Stimulated activated CD8-positive, alpha-beta memory T cell treated with anti-CD3 and anti-CD28 coated beads, Interleukin-7, amount 100 ng/mL, for 1 hour (primary cell): Measurements from ENCODE around the gene NRTN.
"Not testable (repeated sequence)": the region's sequence is repeated elsewhere in the genome, so short reads cannot be mapped to it uniquely, and the experiment has no call there.

Source experiments
- DNase-seq, 2 donors: peaks; one replicate each; pipeline ENCODE4 v3.0.0-alpha.2; 2020; ENCODE audit warnings: low read depth in 2 of 2

Gene NRTN

GRCh38 chr19:5804516-5805461 is at the start of gene NRTN:
TSS of gene NRTN (plus strand) at chr19:5805067. CDS start at chr19:5824166, 19,099 bp downstream.
- no peak for DNase-seq

GRCh38 chr19:5762608-5763217 is 42.2 kb upstream of the NRTN start:
- no peak for DNase-seq

GRCh38 chr19:5765220-5765619 is 39.6 kb upstream of the NRTN start:
- DNase-seq, result no peak

- no peak for DNase-seq
These were observed 36.9 kb upstream of the NRTN start for GRCh38 chr19:5767949-5768348.

GRCh38 chr19:5772416-5772815 is 32.5 kb upstream of the NRTN start:
- DNase-seq, result no peak

GRCh38 chr19:5773276-5773675 is 31.6 kb upstream of the NRTN start:
- DNase-seq, result no peak

GRCh38 chr19:5774921-5775320 is 29.9 kb upstream of the NRTN start:
- DNase-seq, result no peak

GRCh38 chr19:5775668-5776309 is 29.1 kb upstream of the NRTN start:
- DNase-seq, result no peak

GRCh38 chr19:5778402-5778801 is 26.5 kb upstream of the NRTN start:
- DNase-seq, result no peak

- DNase-seq, result not testable (repeated sequence)
These were observed 24.0 kb upstream of the NRTN start for GRCh38 chr19:5780916-5781315.

- DNase-seq, result no peak
These were observed 22.5 kb upstream of the NRTN start for GRCh38 chr19:5782322-5782721.

GRCh38 chr19:5782945-5783919 is 21.6 kb upstream of the NRTN start:
- no peak for DNase-seq

- DNase-seq, result no peak
These were observed 20.2 kb upstream of the NRTN start, which contains the start of gene PRR22 for GRCh38 chr19:5784581-5785147. TSS of gene PRR22 (minus strand) at chr19:5784746. CDS start at chr19:5784660, 86 bp downstream.

- no peak for DNase-seq
These were observed 19.4 kb upstream of the NRTN start for GRCh38 chr19:5785423-5785822.

- no peak for DNase-seq
These were observed 18.1 kb upstream of the NRTN start for GRCh38 chr19:5786593-5787408.

- no peak for DNase-seq
These were observed 17.3 kb upstream of the NRTN start for GRCh38 chr19:5787409-5788182.

GRCh38 chr19:5788422-5788821 is 16.4 kb upstream of the NRTN start:
- no peak for DNase-seq

GRCh38 chr19:5789351-5789761 is 15.5 kb upstream of the NRTN start:
- no peak for DNase-seq

- no peak for DNase-seq
These were observed 14.8 kb upstream of the NRTN start for GRCh38 chr19:5789886-5790558.
